Activated naive CD8-positive, alpha-beta T cell treated with anti-CD3 and anti-CD28 coated beads, Interleukin-2, amount 50 U/mL, for 24 hours (primary cell): ENCODE data around the gene ATRX.
"Not testable (repeated sequence)": the region's sequence is repeated elsewhere in the genome, so short reads cannot be mapped to it uniquely, and the experiment has no call there.

Experiments used
- ATAC-seq: fragments of 150-1000 bp; cut with Tn5 transposase; one replicate; pipeline ENCODE4 v1.10.0; 2021
- DNase-seq: peaks from one replicate; pipeline ENCODE4 v3.0.0; 2021
- H3K27ac Mint-ChIP-seq: one replicate; pipeline ENCODE4 v1.8.0; 2021; ENCODE audit warnings: mild to moderate bottlenecking, mixed read lengths
- H3K27me3 Mint-ChIP-seq: one replicate; pipeline ENCODE4 v1.8.0; 2021; ENCODE audit warnings: mixed read lengths
- H3K36me3 Mint-ChIP-seq: one replicate; pipeline ENCODE4 v1.8.0; 2021; ENCODE audit warnings: low read depth, mixed read lengths
- H3K4me1 Mint-ChIP-seq: one replicate; pipeline ENCODE4 v1.8.0; 2021; ENCODE audit warnings: mixed read lengths
- H3K4me3 Mint-ChIP-seq: one replicate; pipeline ENCODE4 v1.8.0; 2021; ENCODE audit warnings: mild to moderate bottlenecking, moderate library complexity, mixed read lengths
- H3K9me3 Mint-ChIP-seq: one replicate; pipeline ENCODE4 v1.8.0; 2021; ENCODE audit warnings: mixed read lengths

The ATRX gene

DNA sequence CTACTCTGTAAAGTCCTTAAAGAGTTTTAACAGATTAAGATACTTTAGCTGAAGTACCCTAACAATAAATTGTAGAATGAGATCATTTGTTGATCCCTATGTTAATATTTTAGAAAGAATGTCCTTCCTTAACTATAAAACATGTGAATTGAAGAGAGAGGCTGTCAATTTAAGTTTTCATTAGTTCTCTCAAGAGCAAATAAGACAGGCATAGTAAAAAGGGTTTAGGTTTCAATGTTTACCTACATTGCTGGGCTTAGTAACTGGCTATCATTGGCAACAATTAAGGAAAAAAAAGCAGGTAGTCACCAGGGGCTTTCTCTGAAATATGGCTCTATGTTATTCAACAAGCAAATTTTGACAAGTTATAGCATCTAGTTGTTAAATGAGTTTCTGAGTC, 91.5 kb downstream of the ATRX start:
- Mint-ChIP-seq H3K4me1 (peaks cover 3% of the 10 kb centered on the region), H3K27me3 (no peaks in the 10 kb centered on the region), H3K9me3 (no peaks in the 10 kb centered on the region), H3K36me3 (peaks cover 9% of the 10 kb centered on the region), H3K4me3 (no peak overlapping the region), H3K27ac (no peak overlapping the region)
- ATAC-seq, result no peak
- no peak for DNase-seq

DNA sequence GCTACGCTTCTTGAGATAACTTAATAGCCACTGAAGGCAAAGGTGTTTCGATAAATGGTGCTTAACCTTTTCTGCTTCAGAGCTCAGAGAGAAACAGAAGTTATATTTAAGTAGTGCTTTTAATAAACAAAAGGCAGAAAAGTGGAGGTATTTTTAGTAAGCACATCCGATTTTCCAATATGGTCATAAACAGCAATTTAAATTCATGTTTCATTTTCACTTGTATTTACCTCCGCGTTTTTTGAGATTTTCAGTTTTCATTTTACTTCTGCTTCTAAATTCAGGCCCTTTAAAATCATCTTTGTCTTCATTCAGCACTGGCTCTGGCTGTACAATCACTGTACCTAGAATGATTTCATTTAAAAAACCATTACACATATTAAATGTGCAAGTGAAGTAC, 92.4 kb downstream of the ATRX start:
- DNase-seq (no peak), ATAC-seq (no peak)
- H3K4me1 Mint-ChIP-seq, result peaks cover 1% of the 10 kb centered on the region
- H3K9me3 Mint-ChIP-seq, result no peaks in the 10 kb centered on the region
- no peaks in the 10 kb centered on the region for H3K27me3 Mint-ChIP-seq
- peaks cover 10% of the 10 kb centered on the region for H3K36me3 Mint-ChIP-seq
- no peak overlapping the region for H3K27ac Mint-ChIP-seq
- no peak overlapping the region for H3K4me3 Mint-ChIP-seq

DNA sequence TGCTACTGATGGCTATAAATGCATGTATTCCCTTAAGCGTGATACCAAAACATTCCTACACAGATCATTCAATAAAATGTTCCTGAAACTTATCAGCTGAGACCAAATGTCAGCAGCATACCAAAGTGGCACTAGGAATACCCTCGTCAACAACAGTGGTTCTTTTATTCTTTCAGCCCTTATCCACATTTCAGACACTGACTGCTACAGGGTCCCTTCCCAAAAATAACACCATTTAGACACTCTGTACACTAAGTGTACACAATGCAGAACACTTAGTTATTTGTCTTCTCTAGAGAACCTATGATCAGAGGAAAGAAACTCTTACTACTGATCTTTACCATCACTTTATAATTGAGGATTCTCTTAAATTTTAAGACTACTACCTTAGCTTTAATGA, 94.1 kb downstream of the ATRX start:
- no peak overlapping the region for H3K4me3 Mint-ChIP-seq
- peaks cover 18% of the 10 kb centered on the region for H3K36me3 Mint-ChIP-seq
- H3K4me1 Mint-ChIP-seq, result peaks cover 1% of the 10 kb centered on the region
- no peak for ATAC-seq
- no peaks in the 10 kb centered on the region for H3K9me3 Mint-ChIP-seq
- no peak for DNase-seq
- H3K27ac Mint-ChIP-seq, result no peak overlapping the region
- H3K27me3 Mint-ChIP-seq, result no peaks in the 10 kb centered on the region

GRCh38 chrX:77689376-77689775, 96.6 kb downstream of the ATRX start:
- H3K9me3 Mint-ChIP-seq, result no peaks in the 10 kb centered on the region
- no peak overlapping the region for H3K27ac Mint-ChIP-seq
- no peak for ATAC-seq
- no peak overlapping the region for H3K4me3 Mint-ChIP-seq
- no peak for DNase-seq
- peaks cover 30% of the 10 kb centered on the region for H3K36me3 Mint-ChIP-seq
- peaks cover 4% of the 10 kb centered on the region for H3K4me1 Mint-ChIP-seq
- H3K27me3 Mint-ChIP-seq, result no peaks in the 10 kb centered on the region

DNA sequence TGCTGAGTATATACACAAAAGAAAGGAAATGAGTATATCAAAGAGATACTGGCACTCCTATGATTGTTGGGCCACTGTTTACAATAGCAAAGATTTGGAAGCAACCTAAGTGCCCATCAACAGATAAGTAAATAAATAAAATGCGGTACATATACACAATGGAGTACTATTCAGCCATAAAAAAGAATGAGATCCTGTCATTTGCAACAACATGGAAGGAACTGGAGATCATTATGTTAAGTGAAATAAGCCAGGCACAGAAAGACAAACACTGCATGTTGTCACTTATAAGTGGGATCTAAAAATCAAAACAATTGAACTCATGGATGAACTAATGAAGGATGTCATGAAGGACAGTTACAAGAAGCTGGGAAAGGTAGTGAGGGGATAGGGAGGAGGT, 100.3 kb downstream of the ATRX start:
- H3K36me3 Mint-ChIP-seq, result peaks cover 47% of the 10 kb centered on the region
- H3K9me3 Mint-ChIP-seq, result not testable (repeated sequence)

GRCh38 chrX:77679144-77679543, 106.9 kb downstream of the ATRX start:
- Mint-ChIP-seq H3K27ac (no peak overlapping the region), H3K36me3 (peaks cover 20% of the 10 kb centered on the region), H3K4me3 (no peak overlapping the region), H3K27me3 (no peaks in the 10 kb centered on the region), H3K4me1 (peaks cover 17% of the 10 kb centered on the region), H3K9me3 (no peaks in the 10 kb centered on the region)
- no peak for DNase-seq
- ATAC-seq, result no peak

More for the DNA sequence above, 100.3 kb downstream of the ATRX start:
- not testable (repeated sequence) for H3K27me3 Mint-ChIP-seq, DNase-seq, H3K4me3 Mint-ChIP-seq, ATAC-seq, H3K27ac Mint-ChIP-seq
- H3K4me1 Mint-ChIP-seq, result peaks cover 19% of the 10 kb centered on the region

DNA sequence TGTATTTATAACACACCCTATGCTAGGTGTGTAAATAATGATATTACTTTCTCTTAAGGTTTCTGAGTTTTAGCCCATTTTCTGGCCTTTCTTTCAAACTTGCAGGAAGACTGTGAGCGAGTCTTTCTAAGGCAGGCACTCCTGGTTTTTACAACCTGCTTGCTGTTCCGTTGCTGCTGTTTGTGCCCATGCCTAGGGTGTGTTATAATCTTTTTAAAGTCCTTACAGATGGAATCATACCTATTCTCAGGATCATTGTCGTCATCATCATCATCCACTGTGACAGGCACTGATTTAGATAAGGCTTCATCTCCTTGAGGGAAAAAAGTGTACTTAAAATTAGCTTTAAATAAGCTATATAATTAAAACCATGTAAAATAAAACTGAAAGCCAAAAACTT, 110.0 kb downstream of the ATRX start:
- no peaks in the 10 kb centered on the region for H3K27me3 Mint-ChIP-seq
- no peak overlapping the region for H3K4me3 Mint-ChIP-seq
- H3K27ac Mint-ChIP-seq, result no peak overlapping the region
- ATAC-seq (no peak), DNase-seq (no peak)
- H3K9me3 Mint-ChIP-seq, result no peaks in the 10 kb centered on the region
- H3K36me3 Mint-ChIP-seq, result no peaks in the 10 kb centered on the region
- H3K4me1 Mint-ChIP-seq, result no peaks in the 10 kb centered on the region

GRCh38 chrX:77668391-77669237, 117.4 kb downstream of the ATRX start:
- Mint-ChIP-seq H3K27me3 (no peaks in the 10 kb centered on the region), H3K4me3 (no peak overlapping the region), H3K4me1 (peaks cover 6% of the 10 kb centered on the region), H3K27ac (no peak overlapping the region), H3K36me3 (no peaks in the 10 kb centered on the region), H3K9me3 (no peaks in the 10 kb centered on the region)
- DNase-seq (no peak), ATAC-seq (peak; percentile 36)

DNA sequence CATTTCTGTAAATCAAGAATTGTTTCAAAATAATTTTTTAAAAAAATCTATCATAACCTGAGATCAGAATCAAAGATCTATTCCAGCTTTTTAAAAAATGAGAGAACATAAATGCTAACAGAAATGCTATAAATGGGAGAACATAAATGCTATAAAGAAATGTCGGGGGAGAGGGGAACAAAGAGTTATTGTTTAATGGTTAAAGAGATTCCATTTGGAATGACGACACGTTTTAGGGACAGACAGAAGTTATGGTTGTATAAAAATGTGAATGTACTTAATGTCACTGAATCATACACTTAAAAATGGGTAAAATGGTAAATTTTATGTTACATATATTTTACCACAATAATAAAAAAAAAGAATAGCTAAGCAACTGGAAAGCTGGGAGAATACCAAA, 127.1 kb downstream of the ATRX start:
- H3K4me3 Mint-ChIP-seq, result no peak overlapping the region
- H3K27me3 Mint-ChIP-seq, result no peaks in the 10 kb centered on the region
- H3K9me3 Mint-ChIP-seq, result no peaks in the 10 kb centered on the region
- DNase-seq (no peak), ATAC-seq (no peak)
- H3K27ac Mint-ChIP-seq, result no peak overlapping the region
- peaks cover 6% of the 10 kb centered on the region for H3K36me3 Mint-ChIP-seq
- H3K4me1 Mint-ChIP-seq, result no peaks in the 10 kb centered on the region

DNA sequence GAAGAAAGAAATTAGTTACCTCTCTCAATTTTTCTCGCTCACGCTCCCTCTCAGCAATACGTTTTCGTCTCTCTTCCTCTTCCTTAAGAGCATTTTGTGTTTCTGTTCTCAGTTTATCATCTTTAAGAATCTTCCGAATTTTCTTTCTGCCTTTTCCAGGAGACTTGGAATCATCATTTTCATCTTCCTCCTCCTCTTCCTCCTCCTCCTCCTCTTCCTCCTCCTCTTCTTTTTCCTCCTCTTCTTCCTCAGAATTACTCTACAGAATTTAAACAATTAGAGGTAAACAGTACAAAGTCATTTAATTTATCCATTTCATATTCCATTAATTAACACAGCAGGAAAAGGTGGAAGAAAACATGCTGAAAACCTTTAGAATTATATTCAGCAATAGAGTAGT, 133.9 kb downstream of the ATRX start:
- H3K36me3 Mint-ChIP-seq, result peaks cover 30% of the 10 kb centered on the region
- no peak overlapping the region for H3K4me3 Mint-ChIP-seq
- no peak for DNase-seq
- H3K27ac Mint-ChIP-seq, result peak overlapping the region; percentile 56
- H3K27me3 Mint-ChIP-seq, result no peaks in the 10 kb centered on the region
- no peaks in the 10 kb centered on the region for H3K9me3 Mint-ChIP-seq
- no peak for ATAC-seq
- no peaks in the 10 kb centered on the region for H3K4me1 Mint-ChIP-seq

DNA sequence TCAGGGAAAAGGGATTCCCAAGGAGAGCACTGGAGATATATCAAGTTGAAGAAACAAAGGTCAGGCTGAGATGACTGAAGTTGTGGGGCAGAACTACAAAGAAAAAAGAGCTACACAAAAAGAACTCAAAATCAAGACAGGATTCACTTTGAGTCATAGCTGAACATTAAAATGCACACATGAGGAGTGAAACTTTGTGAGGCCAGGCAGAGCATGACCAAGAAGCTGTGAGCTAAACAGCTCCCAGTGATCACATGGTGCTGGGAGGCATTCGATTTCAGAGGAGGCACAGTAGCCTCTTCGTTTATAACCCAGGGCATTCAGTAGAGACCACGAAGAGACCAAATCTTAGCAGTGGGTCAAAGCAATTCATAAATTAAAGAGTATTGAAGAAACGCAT, 145.3 kb downstream of the ATRX start:
- Mint-ChIP-seq H3K27ac (peak overlapping the region; percentile 36), H3K4me1 (peaks cover 7% of the 10 kb centered on the region), H3K4me3 (no peak overlapping the region), H3K9me3 (peaks cover 6% of the 10 kb centered on the region), H3K36me3 (peaks cover 45% of the 10 kb centered on the region), H3K27me3 (no peaks in the 10 kb centered on the region)
- DNase-seq (no peak), ATAC-seq (no peak)

- no peak for ATAC-seq
- no peak overlapping the region for H3K4me3 Mint-ChIP-seq
- peaks cover 37% of the 10 kb centered on the region for H3K36me3 Mint-ChIP-seq
- H3K27ac Mint-ChIP-seq, result no peak overlapping the region
- DNase-seq, result no peak
- no peaks in the 10 kb centered on the region for H3K27me3 Mint-ChIP-seq
- H3K9me3 Mint-ChIP-seq, result peaks cover 5% of the 10 kb centered on the region
- H3K4me1 Mint-ChIP-seq, result peaks cover 7% of the 10 kb centered on the region
Measured at GRCh38 chrX:77639820-77640219, 146.2 kb downstream of the ATRX start.

GRCh38 chrX:77638397-77638796, 147.6 kb downstream of the ATRX start:
- peaks cover 37% of the 10 kb centered on the region for H3K36me3 Mint-ChIP-seq
- DNase-seq, result no peak

GRCh38 chrX:77635373-77635772, 150.6 kb downstream of the ATRX start:
- no peak overlapping the region for H3K27ac Mint-ChIP-seq
- H3K4me3 Mint-ChIP-seq, result no peak overlapping the region
- H3K27me3 Mint-ChIP-seq, result no peaks in the 10 kb centered on the region
- DNase-seq (no peak), ATAC-seq (no peak)
- peaks cover under 1% of the 10 kb centered on the region for H3K4me1 Mint-ChIP-seq
- H3K9me3 Mint-ChIP-seq, result no peaks in the 10 kb centered on the region
- peaks cover 30% of the 10 kb centered on the region for H3K36me3 Mint-ChIP-seq

More at GRCh38 chrX:77638397-77638796, 147.6 kb downstream of the ATRX start:
- no peak for ATAC-seq
- H3K9me3 Mint-ChIP-seq, result no peaks in the 10 kb centered on the region
- no peak overlapping the region for H3K4me3 Mint-ChIP-seq
- peaks cover 7% of the 10 kb centered on the region for H3K4me1 Mint-ChIP-seq
- no peak overlapping the region for H3K27ac Mint-ChIP-seq
- no peaks in the 10 kb centered on the region for H3K27me3 Mint-ChIP-seq

DNA sequence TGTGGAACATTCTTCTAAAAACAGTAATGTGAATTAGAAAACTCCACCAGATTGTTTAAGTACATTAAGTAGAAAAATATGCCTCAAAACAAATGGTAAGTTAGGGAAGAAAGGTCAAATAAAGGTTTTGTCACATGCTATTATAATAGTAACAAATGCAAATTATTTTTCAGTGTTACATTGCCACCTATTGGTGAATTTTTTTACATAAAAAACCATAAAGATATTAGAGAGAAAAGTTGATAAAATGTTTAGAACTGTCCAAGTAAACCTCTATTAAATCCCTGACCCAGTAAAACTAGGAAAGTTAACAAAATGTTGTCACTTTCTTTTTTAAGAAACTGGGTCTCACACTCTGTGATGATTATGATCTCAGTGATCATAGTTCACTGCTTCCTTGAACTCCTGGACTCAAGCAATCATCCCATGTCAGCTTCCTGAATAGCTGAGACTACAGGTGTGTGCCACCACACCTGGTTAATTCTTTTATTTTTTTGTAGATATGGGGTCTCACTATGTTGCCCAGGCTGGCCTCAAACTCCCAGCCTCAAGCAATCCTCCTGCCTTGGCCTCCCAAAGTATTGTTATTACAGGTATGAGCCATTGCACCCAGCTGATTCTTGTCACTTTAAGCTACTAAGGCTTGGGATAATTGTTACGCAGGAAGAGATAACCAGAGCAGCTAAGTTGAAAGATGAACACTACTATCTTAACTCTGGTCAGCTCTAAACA, 157.6 kb downstream of the ATRX start:
- no peak overlapping the region for H3K27ac Mint-ChIP-seq
- peaks cover under 1% of the 10 kb centered on the region for H3K4me1 Mint-ChIP-seq
- peaks cover 22% of the 10 kb centered on the region for H3K36me3 Mint-ChIP-seq
- no peaks in the 10 kb centered on the region for H3K27me3 Mint-ChIP-seq
- H3K9me3 Mint-ChIP-seq, result no peaks in the 10 kb centered on the region
- no peak for DNase-seq
- no peak overlapping the region for H3K4me3 Mint-ChIP-seq
- no peak for ATAC-seq
